Keratinocyte (primary cell): ENCODE measurements around the gene INPP4B.

Experiments
- CTCF ChIP-seq, 3 experiments: IDR thresholded peaks in 1 of 3; conservative IDR thresholded peaks in 1 of 3; optimal IDR thresholded peaks in 1 of 3; 2 replicates in 2 of 3; 3 replicates in 1 of 3; pipeline versions ENCODE3 to v1.5.1; 2011; ENCODE audit warnings: low read length in 3 of 3, mild to moderate bottlenecking in 3 of 3, moderate library complexity in 2 of 3, control low read depth in 1 of 3, inconsistent platforms in 1 of 3; ENCODE audit not compliant: insufficient read depth in 2 of 3; ENCODE audit errors: extremely low read depth in 1 of 3
- EZH2 ChIP-seq: IDR thresholded peaks from one replicate; pipeline ENCODE4 v1.6.1; 2012; ENCODE audit warnings: inconsistent platforms, mild to moderate bottlenecking, low read length, moderate library complexity

GRCh38 chr4:142846729-142847596, 862 bp upstream of the INPP4B start:
- TF ChIP-seq EZH2 (no peak), CTCF (optimal IDR thresholded peaks at IDR 0.05 in 1 of 3, IDR thresholded peaks at IDR 0.05 in 1 of 3, conservative IDR thresholded peaks at IDR 0.05 in 1 of 3; ENCODE audit: extremely low read depth in 1 of 3, insufficient read depth in 2 of 3, low read length in 3 of 3) (peak; percentile 63 to 81 (median 80))
